Measurements from ENCODE around the gene MICU2.
A peak's percentile ranks its signal among the peaks of the same experiment; 100 is the strongest.

The MICU2 gene

DNA sequence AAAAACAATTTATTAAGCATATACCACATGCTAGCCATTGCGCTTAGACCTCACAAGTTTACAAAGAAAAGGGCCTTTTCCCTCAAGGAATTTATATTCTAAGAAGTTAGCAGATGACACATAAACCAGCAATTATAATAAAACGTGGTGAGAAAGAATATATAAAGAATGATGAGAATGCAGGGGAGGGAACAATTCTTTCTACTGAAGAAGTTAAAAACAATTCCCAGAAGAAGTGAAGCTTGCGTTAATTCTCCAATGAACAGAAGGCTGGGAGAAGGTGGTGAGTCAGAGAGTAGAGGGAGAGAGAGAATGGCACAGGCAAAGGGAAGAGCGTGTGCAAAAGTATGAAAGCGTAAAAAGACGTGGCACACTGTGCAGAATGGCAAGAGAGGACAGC is 75.4 kb downstream of the MICU2 start:
- no peaks in the 10 kb centered on the region for H3K9me3 ChIP-seq (ENCODE audit: control insufficient read depth, low read length)
- no peak overlapping the region for H2BK120ac ChIP-seq (ENCODE audit: low read depth, low read length)
- 69% methylated on average over 5 of the region's 6 CpGs for WGBS
- no peak overlapping the region for H2BK12ac ChIP-seq (ENCODE audit: low read length in 2 of 2)
- no peak overlapping the region for H4K91ac ChIP-seq (ENCODE audit: low read length)
- peaks cover 3% of the 10 kb centered on the region for H3K4me1 ChIP-seq (ENCODE audit: control insufficient read depth, insufficient read depth, low read depth, low read length)
- H2BK5ac ChIP-seq (ENCODE audit: low read depth, low read length, poor library complexity, severe bottlenecking): no peak overlapping the region
- no peak overlapping the region for H3K4me2 ChIP-seq (ENCODE audit: low read length, poor library complexity, severe bottlenecking)
- no peak overlapping the region for H3K9ac ChIP-seq (ENCODE audit: low read length)
- peaks cover 9% of the 10 kb centered on the region for H3K79me1 ChIP-seq (replicated peaks; ENCODE audit: low read length, poor library complexity, severe bottlenecking)
- no peak overlapping the region for H2AK5ac ChIP-seq (ENCODE audit: low read length, severe bottlenecking)
- no peak overlapping the region for H2AFZ ChIP-seq (ENCODE audit: low read depth, low read length)
- H3K4me3 ChIP-seq (ENCODE audit: insufficient read depth in 1 of 2, low read depth in 1 of 2, low read length in 2 of 2): no peak overlapping the region
- DNase-seq: peak; percentile 47
- H3K23ac ChIP-seq (ENCODE audit: low read length in 2 of 2): no peak overlapping the region
- no peak overlapping the region for H4K8ac ChIP-seq (ENCODE audit: low read length)
- no peak overlapping the region for H3K14ac ChIP-seq (ENCODE audit: low read length in 2 of 2)
- H3K36me3 ChIP-seq (ENCODE audit: control insufficient read depth in 1 of 2, insufficient read depth in 2 of 2, low read depth in 1 of 2, low read length in 2 of 2): peaks cover 0 to 30% of the 10 kb centered on the region in 2 experiments
- no peaks in the 10 kb centered on the region for H3K27me3 ChIP-seq (ENCODE audit: control insufficient read depth in 1 of 2, insufficient read depth in 1 of 2, low read length in 2 of 2)
- H2BK15ac ChIP-seq (ENCODE audit: low read depth, poor library complexity, severe bottlenecking): no peak overlapping the region
- no peak overlapping the region for H3K4ac ChIP-seq (ENCODE audit: low read depth in 1 of 2, low read length in 2 of 2)
- peak overlapping the region; percentile 60 for H3K27ac ChIP-seq (ENCODE audit: low read length, poor library complexity, severe bottlenecking)
- no peak overlapping the region for H3K18ac ChIP-seq (ENCODE audit: low read depth in 1 of 2, low read length in 2 of 2)

DNA sequence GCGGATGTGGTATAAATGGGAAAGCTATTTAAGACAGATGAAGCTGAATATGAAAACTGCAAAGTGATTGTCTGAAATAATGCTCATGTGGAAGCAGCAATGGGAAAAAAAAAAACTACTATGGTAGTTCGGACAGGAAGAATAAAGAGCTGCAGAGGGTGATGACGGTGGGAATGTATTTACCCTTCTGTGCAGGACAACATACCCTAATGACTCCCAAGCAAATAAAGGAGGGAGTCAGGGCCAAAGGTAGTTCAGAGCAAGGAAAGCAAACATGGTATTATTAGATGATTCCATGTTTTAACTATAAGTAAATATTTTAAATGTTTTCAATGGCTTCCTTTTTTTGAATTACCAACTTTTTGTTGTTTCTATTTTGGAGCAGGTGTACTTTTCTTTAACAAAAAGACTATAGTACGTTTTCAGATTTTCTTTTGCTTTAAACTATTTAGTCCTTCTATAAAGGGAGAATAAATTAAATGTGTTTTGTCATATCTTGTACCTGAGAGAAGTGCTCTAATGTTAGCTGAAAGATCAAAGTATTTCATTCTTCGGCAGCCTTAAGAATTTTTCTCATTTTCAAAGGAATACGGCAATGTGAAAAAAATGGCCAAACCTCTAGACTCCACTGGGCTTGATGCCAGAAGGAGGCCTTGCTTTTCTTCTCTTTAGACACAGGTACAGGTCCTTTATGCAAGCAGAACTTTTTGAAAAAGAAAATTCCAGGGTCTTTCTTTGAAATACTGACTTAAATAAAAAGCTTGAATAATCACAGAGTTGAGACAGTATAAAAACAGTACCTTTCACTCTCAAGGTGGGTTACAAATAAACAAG is 77.0 kb downstream of the MICU2 start:
- peaks cover 0 to 37% of the 10 kb centered on the region in 2 experiments for H3K36me3 ChIP-seq (ENCODE audit: control insufficient read depth in 1 of 2, insufficient read depth in 2 of 2, low read depth in 1 of 2, low read length in 2 of 2)
- H3K27ac ChIP-seq (ENCODE audit: low read length, poor library complexity, severe bottlenecking): no peak overlapping the region
- no peak overlapping the region for H4K8ac ChIP-seq (ENCODE audit: low read length)
- no peaks in the 10 kb centered on the region for H3K27me3 ChIP-seq (ENCODE audit: control insufficient read depth in 1 of 2, insufficient read depth in 1 of 2, low read length in 2 of 2)
- H3K9ac ChIP-seq (ENCODE audit: low read length): no peak overlapping the region
- no peak overlapping the region for H3K18ac ChIP-seq (ENCODE audit: low read depth in 1 of 2, low read length in 2 of 2)
- H3K23ac ChIP-seq (ENCODE audit: low read length in 2 of 2): no peak overlapping the region
- WGBS: 98% methylated on average over 5 of the region's 6 CpGs
- H4K91ac ChIP-seq (ENCODE audit: low read length): no peak overlapping the region
- no peak overlapping the region for H2BK5ac ChIP-seq (ENCODE audit: low read depth, low read length, poor library complexity, severe bottlenecking)
- H3K14ac ChIP-seq (ENCODE audit: low read length in 2 of 2): no peak overlapping the region
- H3K9me3 ChIP-seq (ENCODE audit: control insufficient read depth, low read length): no peaks in the 10 kb centered on the region
- peaks cover 13% of the 10 kb centered on the region for H3K79me1 ChIP-seq (replicated peaks; ENCODE audit: low read length, poor library complexity, severe bottlenecking)
- H2BK15ac ChIP-seq (ENCODE audit: low read depth, poor library complexity, severe bottlenecking): no peak overlapping the region
- no peak overlapping the region for H2AFZ ChIP-seq (ENCODE audit: low read depth, low read length)
- no peak overlapping the region for H2BK12ac ChIP-seq (ENCODE audit: low read length in 2 of 2)
- H3K4me2 ChIP-seq (ENCODE audit: low read length, poor library complexity, severe bottlenecking): no peak overlapping the region
- no peak for DNase-seq
- H2AK5ac ChIP-seq (ENCODE audit: low read length, severe bottlenecking): no peak overlapping the region
- peaks cover 3% of the 10 kb centered on the region for H3K4me1 ChIP-seq (ENCODE audit: control insufficient read depth, insufficient read depth, low read depth, low read length)
- H3K4me3 ChIP-seq (ENCODE audit: insufficient read depth in 1 of 2, low read depth in 1 of 2, low read length in 2 of 2): no peak overlapping the region
- H2BK120ac ChIP-seq (ENCODE audit: low read depth, low read length): no peak overlapping the region
- no peak overlapping the region for H3K4ac ChIP-seq (ENCODE audit: low read depth in 1 of 2, low read length in 2 of 2)

DNA sequence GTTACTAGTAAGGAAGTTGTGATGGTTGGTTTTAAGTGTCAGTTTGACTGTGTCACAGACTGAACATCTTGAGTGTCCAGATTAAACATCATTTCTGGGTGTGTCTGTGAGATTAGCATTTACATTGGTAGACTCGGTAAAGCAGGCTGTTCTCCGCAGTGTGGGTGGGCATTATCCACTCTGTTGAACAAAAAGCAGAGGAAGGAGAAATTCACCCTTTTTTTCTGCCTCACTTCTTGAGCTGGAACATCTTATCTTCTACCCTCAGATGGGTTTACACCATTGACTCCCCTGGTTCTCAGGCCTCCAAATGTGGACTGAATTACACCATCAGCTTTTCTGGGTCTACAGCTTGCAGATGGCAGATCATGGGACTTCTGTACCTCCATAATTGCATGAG is 81.1 kb downstream of the MICU2 start:
- Histone ChIP-seq H4K91ac (ENCODE audit: low read length) (no peak overlapping the region), H3K36me3 (ENCODE audit: control insufficient read depth in 1 of 2, insufficient read depth in 2 of 2, low read depth in 1 of 2, low read length in 2 of 2) (peaks cover 4 to 54% of the 10 kb centered on the region in 2 experiments), H2BK15ac (ENCODE audit: low read depth, poor library complexity, severe bottlenecking) (no peak overlapping the region), H3K4me1 (ENCODE audit: control insufficient read depth, insufficient read depth, low read depth, low read length) (no peaks in the 10 kb centered on the region), H3K23ac (ENCODE audit: low read length in 2 of 2) (no peak overlapping the region), H3K9me3 (ENCODE audit: control insufficient read depth, low read length) (no peaks in the 10 kb centered on the region), H3K4me2 (ENCODE audit: low read length, poor library complexity, severe bottlenecking) (no peak overlapping the region), H3K4ac (ENCODE audit: low read depth in 1 of 2, low read length in 2 of 2) (no peak overlapping the region), H3K9ac (ENCODE audit: low read length) (no peak overlapping the region), H2BK12ac (ENCODE audit: low read length in 2 of 2) (no peak overlapping the region), H2BK120ac (ENCODE audit: low read depth, low read length) (no peak overlapping the region), H3K18ac (ENCODE audit: low read depth in 1 of 2, low read length in 2 of 2) (no peak overlapping the region), H2AK5ac (ENCODE audit: low read length, severe bottlenecking) (no peak overlapping the region), H3K4me3 (ENCODE audit: insufficient read depth in 1 of 2, low read depth in 1 of 2, low read length in 2 of 2) (no peak overlapping the region), H3K79me1 (replicated peaks; ENCODE audit: low read length, poor library complexity, severe bottlenecking) (peaks cover 14% of the 10 kb centered on the region), H3K27me3 (ENCODE audit: control insufficient read depth in 1 of 2, insufficient read depth in 1 of 2, low read length in 2 of 2) (no peaks in the 10 kb centered on the region), H3K14ac (ENCODE audit: low read length in 2 of 2) (no peak overlapping the region), H2AFZ (ENCODE audit: low read depth, low read length) (no peak overlapping the region), H4K8ac (ENCODE audit: low read length) (no peak overlapping the region), H3K27ac (ENCODE audit: low read length, poor library complexity, severe bottlenecking) (no peak overlapping the region), H2BK5ac (ENCODE audit: low read depth, low read length, poor library complexity, severe bottlenecking) (no peak overlapping the region)
- WGBS: 100% methylated on average over 2 of the region's 2 CpGs
- no peak for DNase-seq

DNA sequence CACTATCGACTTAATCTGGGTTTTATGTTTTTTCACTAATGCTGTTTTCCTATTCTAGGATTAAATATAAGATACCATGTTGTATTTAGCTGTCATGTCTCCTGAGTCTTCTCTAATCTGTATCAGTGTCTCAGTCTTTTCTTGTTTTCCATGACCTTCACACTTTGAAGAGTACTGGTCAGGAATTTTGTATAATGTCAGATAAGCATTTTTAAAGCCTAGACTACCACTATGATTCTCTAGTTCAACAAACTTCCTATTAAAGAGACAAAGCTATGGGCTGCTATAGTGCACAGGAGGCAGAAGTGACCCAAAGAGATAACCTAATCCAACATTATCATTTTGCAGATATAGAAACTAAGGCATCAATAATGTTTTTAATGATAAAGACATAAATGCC is 81.8 kb downstream of the MICU2 start:
- H3K9me3 ChIP-seq (ENCODE audit: control insufficient read depth, low read length): no peaks in the 10 kb centered on the region
- H4K8ac ChIP-seq (ENCODE audit: low read length): no peak overlapping the region
- H4K91ac ChIP-seq (ENCODE audit: low read length): no peak overlapping the region

More for the DNA sequence above, 81.8 kb downstream of the MICU2 start:
- Histone ChIP-seq H3K4me3 (ENCODE audit: insufficient read depth in 1 of 2, low read depth in 1 of 2, low read length in 2 of 2) (no peak overlapping the region), H2AK5ac (ENCODE audit: low read length, severe bottlenecking) (no peak overlapping the region), H2BK5ac (ENCODE audit: low read depth, low read length, poor library complexity, severe bottlenecking) (no peak overlapping the region), H2BK15ac (ENCODE audit: low read depth, poor library complexity, severe bottlenecking) (no peak overlapping the region), H3K4me1 (ENCODE audit: control insufficient read depth, insufficient read depth, low read depth, low read length) (no peaks in the 10 kb centered on the region), H2BK12ac (ENCODE audit: low read length in 2 of 2) (no peak overlapping the region), H2BK120ac (ENCODE audit: low read depth, low read length) (no peak overlapping the region), H3K14ac (ENCODE audit: low read length in 2 of 2) (no peak overlapping the region), H3K23ac (ENCODE audit: low read length in 2 of 2) (no peak overlapping the region), H3K79me1 (replicated peaks; ENCODE audit: low read length, poor library complexity, severe bottlenecking) (peaks cover 15% of the 10 kb centered on the region), H3K18ac (ENCODE audit: low read depth in 1 of 2, low read length in 2 of 2) (no peak overlapping the region), H3K4ac (ENCODE audit: low read depth in 1 of 2, low read length in 2 of 2) (no peak overlapping the region), H3K27ac (ENCODE audit: low read length, poor library complexity, severe bottlenecking) (no peak overlapping the region), H3K4me2 (ENCODE audit: low read length, poor library complexity, severe bottlenecking) (no peak overlapping the region), H2AFZ (ENCODE audit: low read depth, low read length) (no peak overlapping the region), H3K9ac (ENCODE audit: low read length) (no peak overlapping the region), H3K27me3 (ENCODE audit: control insufficient read depth in 1 of 2, insufficient read depth in 1 of 2, low read length in 2 of 2) (no peaks in the 10 kb centered on the region), H3K36me3 (ENCODE audit: control insufficient read depth in 1 of 2, insufficient read depth in 2 of 2, low read depth in 1 of 2, low read length in 2 of 2) (peaks cover 4 to 53% of the 10 kb centered on the region in 2 experiments)
- no peak for DNase-seq
- WGBS: 100% methylated on average over 1 of the region's 1 CpG
